Activated naive CD8-positive, alpha-beta T cell (primary cell): Measurements from ENCODE around the gene MAML3.

ENCODE experiments used
- H3K27ac Mint-ChIP-seq: one replicate; pipeline ENCODE4 v1.8.0; 2021; ENCODE audit warnings: mixed read lengths
- H3K27me3 Mint-ChIP-seq: one replicate; pipeline ENCODE4 v1.8.0; 2021; ENCODE audit warnings: mixed read lengths
- H3K36me3 Mint-ChIP-seq: one replicate; pipeline ENCODE4 v1.8.0; 2021; ENCODE audit warnings: mixed read lengths
- H3K4me1 Mint-ChIP-seq: one replicate; pipeline ENCODE4 v1.8.0; 2021; ENCODE audit warnings: low read depth, mixed read lengths
- H3K4me3 Mint-ChIP-seq: one replicate; pipeline ENCODE4 v1.8.0; 2021; ENCODE audit warnings: mild to moderate bottlenecking, mixed read lengths
- H3K9me3 Mint-ChIP-seq: one replicate; pipeline ENCODE4 v1.8.0; 2021; ENCODE audit warnings: low read depth, mixed read lengths

Gene MAML3

DNA sequence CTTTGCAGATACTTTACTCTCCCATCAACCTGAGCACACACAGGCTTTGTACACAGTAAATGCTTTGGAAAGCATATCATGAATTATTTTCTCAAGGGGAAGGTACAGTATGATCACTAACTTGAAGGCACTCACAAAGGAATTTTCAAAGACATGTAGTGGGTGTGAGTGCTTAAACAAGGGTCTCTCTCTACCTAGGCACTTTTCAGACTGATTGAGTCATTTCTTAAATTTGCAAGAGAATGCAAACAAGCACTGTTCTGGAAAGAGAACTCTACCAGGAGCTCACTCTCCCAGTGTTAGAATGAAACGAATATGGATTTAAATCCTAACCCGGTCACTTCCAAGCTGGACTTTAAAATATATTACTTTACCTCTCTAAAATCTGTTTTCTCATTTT lies 85.7 kb downstream of the MAML3 start:
- no peaks in the 10 kb centered on the region for H3K27me3 Mint-ChIP-seq
- no peak overlapping the region for H3K4me3 Mint-ChIP-seq
- H3K9me3 Mint-ChIP-seq, result no peaks in the 10 kb centered on the region
- no peak overlapping the region for H3K27ac Mint-ChIP-seq
- peaks cover under 1% of the 10 kb centered on the region for H3K36me3 Mint-ChIP-seq
- H3K4me1 Mint-ChIP-seq, result peaks cover 44% of the 10 kb centered on the region

DNA sequence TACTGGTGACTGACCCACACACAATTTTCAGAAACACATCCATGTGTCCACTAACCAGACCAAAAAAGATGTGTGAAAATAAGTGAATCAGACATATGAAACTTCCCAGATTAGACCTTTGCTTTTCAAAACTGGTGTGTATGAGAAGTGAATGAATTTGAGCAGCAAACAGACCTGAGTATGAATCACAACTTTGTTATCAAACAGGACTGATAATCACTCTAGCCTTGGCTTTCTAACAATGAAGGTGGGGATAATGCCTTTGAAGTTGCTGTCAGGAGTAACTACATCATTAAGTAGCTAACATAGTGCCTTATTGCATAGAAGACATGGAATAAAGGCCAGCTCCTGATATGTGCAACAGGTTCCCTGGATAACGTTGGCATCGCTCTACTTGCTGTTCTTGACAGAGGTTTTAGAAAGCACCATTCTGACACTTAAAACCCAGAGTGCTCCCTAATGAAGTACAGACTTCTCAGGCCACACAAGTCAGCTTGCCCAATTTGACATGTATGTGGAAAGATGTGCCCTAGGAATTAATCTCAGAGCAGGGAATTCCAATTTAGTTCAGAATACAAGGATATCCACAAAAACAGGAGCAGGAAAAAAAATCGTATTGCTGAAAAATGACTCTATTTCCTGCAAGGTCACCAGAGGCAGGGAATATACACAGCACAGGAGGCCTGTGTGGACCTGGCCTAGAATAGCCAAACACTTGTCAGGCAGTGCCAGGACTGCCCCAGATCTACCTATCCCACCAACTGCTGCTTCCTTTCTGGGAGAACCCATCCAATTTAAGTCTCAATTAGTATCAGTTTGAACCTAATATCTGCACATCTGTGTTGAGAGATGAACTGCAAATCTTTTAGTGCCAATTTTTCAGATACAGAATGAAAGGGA lies 87.7 kb downstream of the MAML3 start:
- H3K36me3 Mint-ChIP-seq, result no peaks in the 10 kb centered on the region
- H3K9me3 Mint-ChIP-seq, result no peaks in the 10 kb centered on the region
- H3K4me1 Mint-ChIP-seq, result peaks cover 35% of the 10 kb centered on the region
- no peak overlapping the region for H3K27ac Mint-ChIP-seq
- H3K4me3 Mint-ChIP-seq, result no peak overlapping the region
- no peaks in the 10 kb centered on the region for H3K27me3 Mint-ChIP-seq

DNA sequence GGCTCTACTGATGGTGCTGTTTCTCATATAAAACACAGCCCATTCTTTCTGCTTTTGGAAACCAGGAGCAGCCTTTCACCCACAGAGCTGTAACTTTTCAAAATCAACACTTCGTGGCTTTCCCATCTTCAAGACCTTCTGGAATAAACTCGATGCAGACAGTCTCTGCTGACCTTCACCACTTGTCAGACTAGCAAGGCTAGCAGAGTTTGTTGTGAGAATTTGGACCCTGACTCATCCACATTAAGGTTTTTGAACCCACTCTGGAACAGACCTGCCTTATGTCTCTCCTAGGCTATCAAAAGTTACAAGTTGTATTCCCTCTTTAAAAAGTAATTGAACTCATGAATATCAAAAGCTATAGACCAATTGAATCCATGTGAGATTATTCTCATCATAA lies 88.6 kb downstream of the MAML3 start:
- Mint-ChIP-seq H3K27me3 (no peaks in the 10 kb centered on the region), H3K4me1 (peaks cover 34% of the 10 kb centered on the region), H3K27ac (no peak overlapping the region), H3K4me3 (no peak overlapping the region), H3K36me3 (no peaks in the 10 kb centered on the region), H3K9me3 (no peaks in the 10 kb centered on the region)

DNA sequence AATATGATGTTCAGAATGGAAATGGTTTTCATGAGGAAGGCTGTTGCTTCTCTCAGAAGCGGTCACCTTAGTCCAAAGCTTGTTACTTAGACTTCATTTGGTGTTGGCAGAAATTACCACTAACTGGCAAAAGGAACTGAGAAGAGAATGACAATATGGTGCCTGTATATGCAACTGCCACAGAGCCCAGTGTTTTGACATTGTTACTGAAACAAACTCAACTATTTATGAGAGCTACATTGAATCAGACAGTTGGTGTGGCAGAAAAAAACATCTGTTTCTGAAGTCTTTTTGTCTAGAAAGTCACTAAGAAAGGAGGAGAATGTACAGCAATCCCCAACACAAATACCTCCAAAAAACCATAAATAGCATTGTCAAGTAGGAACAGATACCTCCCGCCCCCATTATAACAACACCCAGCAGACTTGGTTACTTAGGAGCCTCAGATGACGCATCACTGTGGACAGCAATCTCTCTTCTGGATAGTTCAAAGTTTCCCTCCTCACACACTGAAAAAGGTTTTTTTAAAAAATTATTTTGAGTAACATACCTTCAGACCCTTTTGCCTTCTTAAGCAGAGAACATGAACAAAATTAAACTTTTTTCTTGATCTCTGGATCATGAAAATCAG lies 92.2 kb downstream of the MAML3 start:
- Mint-ChIP-seq H3K9me3 (no peaks in the 10 kb centered on the region), H3K4me1 (peaks cover 35% of the 10 kb centered on the region), H3K4me3 (peak overlapping the region; percentile 25), H3K27me3 (peaks cover 2% of the 10 kb centered on the region), H3K27ac (peak overlapping the region; percentile 64), H3K36me3 (no peaks in the 10 kb centered on the region)

DNA sequence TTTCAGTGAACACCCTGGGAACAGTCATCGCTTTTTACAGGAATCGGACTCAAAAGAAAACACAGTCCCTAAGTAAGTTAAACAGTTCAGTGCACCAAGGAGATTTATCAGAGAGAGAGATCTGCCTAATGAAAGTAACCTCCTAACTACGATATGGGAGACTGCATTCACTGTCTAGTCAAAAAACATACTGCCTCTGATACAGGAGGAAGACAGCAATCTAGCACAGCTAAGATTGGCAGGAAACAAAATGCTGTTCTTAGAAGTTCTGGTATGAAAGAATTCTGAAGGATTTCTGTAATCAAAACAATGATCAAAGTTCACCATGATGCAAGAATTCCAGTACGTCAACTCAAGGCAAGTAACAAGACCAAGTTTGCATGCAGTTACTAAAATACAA lies 92.8 kb downstream of the MAML3 start:
- H3K4me1 Mint-ChIP-seq, result peaks cover 36% of the 10 kb centered on the region
- peak overlapping the region; percentile 72 for H3K27ac Mint-ChIP-seq
- peaks cover 2% of the 10 kb centered on the region for H3K27me3 Mint-ChIP-seq
- H3K36me3 Mint-ChIP-seq, result no peaks in the 10 kb centered on the region
- no peaks in the 10 kb centered on the region for H3K9me3 Mint-ChIP-seq
- H3K4me3 Mint-ChIP-seq, result peak overlapping the region; percentile 53

DNA sequence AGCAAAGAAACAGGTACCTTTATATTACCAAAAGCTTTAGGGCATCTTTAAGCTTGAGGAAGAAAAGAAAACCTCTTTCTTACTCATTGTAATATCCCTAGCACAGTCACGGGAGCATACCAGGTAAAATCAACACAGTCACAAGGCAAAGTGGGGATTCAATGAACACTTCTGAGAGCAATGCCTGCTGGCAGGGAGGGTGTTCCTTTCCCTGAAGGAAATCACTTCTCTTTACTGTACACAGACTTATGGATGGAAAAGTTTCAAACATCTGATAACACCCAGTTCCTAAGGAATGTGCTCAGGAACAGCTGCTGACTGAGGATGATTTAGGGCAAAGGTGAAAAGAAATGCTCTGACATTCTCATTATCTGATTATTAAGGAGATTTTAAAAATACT lies 94.8 kb downstream of the MAML3 start:
- Mint-ChIP-seq H3K27me3 (peaks cover 3% of the 10 kb centered on the region), H3K9me3 (no peaks in the 10 kb centered on the region), H3K27ac (no peak overlapping the region), H3K4me1 (peaks cover 50% of the 10 kb centered on the region), H3K36me3 (no peaks in the 10 kb centered on the region), H3K4me3 (no peak overlapping the region)

DNA sequence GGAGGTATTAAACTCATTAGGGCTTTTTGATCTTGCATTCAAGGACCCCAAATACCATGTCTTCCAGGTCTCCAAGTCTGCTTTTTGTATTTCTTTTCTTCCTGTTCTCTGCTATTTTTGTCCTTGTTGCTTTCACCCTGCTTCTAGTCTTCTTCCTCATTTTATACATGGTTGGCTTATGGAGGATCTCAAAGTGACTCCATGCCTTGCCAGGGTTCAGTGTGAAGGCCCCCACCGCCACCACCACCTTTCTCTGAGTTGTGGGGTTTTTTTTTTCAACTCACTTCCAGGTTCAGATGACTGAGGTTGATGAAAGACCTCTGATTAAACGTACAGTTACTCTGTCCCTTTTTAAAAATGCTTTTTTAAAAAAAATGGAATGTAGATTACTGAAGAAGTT lies 96.3 kb downstream of the MAML3 start:
- Mint-ChIP-seq H3K9me3 (no peaks in the 10 kb centered on the region), H3K27me3 (peaks cover 3% of the 10 kb centered on the region), H3K4me1 (peaks cover 61% of the 10 kb centered on the region), H3K27ac (peak overlapping the region; percentile 67), H3K36me3 (no peaks in the 10 kb centered on the region), H3K4me3 (no peak overlapping the region)

DNA sequence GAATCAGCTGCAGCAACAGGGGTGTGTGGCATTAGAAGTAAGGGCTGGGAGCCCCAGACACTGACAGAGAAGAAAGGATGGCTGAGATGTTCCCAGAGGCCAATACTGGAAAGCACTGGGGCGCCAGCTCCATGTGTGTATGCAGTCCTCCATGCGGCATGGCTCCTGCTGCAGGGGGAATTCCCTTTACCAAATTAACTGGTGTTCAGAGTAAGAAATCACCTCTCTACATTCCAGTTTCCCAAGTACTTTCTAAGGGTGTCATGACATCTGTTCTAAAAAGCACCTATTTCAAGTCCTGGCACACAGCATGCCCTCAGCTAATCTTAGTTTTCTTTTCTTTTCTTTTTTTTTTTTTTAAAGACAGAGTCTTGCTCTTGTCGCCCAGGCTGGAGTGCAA lies 98.0 kb downstream of the MAML3 start:
- no peaks in the 10 kb centered on the region for H3K36me3 Mint-ChIP-seq
- H3K4me1 Mint-ChIP-seq, result peaks cover 58% of the 10 kb centered on the region
- H3K27me3 Mint-ChIP-seq, result peaks cover 3% of the 10 kb centered on the region
- no peaks in the 10 kb centered on the region for H3K9me3 Mint-ChIP-seq
- no peak overlapping the region for H3K27ac Mint-ChIP-seq
- H3K4me3 Mint-ChIP-seq, result no peak overlapping the region

DNA sequence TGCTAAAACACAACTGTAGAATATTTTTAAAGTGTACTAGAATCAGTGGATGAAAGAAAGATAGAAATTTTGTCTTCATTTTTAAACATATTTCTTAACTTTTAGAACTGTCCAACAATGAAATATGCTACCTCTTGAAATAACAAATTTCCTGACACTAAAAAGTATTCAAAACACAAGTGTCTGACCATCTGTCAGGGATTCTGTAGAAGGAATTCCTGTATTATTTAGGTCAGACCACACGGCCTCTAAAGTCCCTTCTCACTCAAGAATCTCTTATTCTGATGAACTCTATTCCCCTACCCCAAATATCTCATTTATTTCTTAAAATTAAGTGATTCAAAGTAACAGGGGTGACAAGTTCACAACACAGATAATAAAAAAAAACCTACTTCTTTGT lies 99.1 kb downstream of the MAML3 start:
- Mint-ChIP-seq H3K27ac (peak overlapping the region; percentile 56), H3K4me3 (no peak overlapping the region), H3K36me3 (no peaks in the 10 kb centered on the region), H3K9me3 (no peaks in the 10 kb centered on the region), H3K4me1 (peaks cover 63% of the 10 kb centered on the region), H3K27me3 (peaks cover 3% of the 10 kb centered on the region)

DNA sequence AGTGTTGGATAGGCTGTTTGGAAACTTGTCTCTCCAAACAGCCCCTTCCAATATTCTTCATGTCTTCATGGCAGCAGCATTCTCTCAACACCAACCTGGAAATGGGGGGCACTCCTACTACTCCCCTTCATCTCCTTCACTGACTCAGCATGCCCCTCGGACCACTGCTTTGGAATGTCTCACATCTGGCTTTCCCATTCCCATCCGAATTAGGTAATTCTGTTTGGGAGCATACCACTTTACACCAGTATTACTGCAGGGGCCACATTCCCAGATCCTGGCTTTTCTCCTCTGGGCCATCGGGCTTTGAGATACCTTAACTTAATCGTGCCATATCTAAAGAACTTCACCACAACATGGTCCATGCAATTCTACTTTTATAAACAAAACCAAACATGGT lies 100.8 kb downstream of the MAML3 start:
- H3K9me3 Mint-ChIP-seq, result no peaks in the 10 kb centered on the region
- H3K27ac Mint-ChIP-seq, result no peak overlapping the region
- no peaks in the 10 kb centered on the region for H3K36me3 Mint-ChIP-seq
- peaks cover 72% of the 10 kb centered on the region for H3K4me1 Mint-ChIP-seq
- no peak overlapping the region for H3K4me3 Mint-ChIP-seq
- peaks cover 3% of the 10 kb centered on the region for H3K27me3 Mint-ChIP-seq

DNA sequence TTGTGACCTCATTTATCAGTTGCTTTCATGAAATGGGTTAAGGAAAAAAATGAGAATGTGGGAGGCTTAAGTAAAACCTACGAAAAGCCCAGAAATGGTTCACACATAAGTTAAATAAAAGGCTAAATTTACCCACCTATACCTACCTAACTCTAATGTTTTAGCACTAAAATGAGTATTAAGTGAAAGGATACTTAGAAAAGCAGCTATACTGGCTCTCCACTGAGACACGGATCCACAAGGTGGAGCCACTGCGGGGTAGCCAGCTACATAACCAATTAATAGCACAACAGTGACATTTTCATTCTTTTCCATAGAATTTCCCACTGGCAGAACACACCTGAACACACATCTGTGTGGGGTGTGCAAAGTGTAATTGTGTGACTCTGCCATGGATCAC lies 101.9 kb downstream of the MAML3 start:
- no peak overlapping the region for H3K4me3 Mint-ChIP-seq
- no peaks in the 10 kb centered on the region for H3K36me3 Mint-ChIP-seq
- H3K4me1 Mint-ChIP-seq, result peaks cover 67% of the 10 kb centered on the region
- H3K9me3 Mint-ChIP-seq, result no peaks in the 10 kb centered on the region
- H3K27ac Mint-ChIP-seq, result no peak overlapping the region
- H3K27me3 Mint-ChIP-seq, result peaks cover 3% of the 10 kb centered on the region

DNA sequence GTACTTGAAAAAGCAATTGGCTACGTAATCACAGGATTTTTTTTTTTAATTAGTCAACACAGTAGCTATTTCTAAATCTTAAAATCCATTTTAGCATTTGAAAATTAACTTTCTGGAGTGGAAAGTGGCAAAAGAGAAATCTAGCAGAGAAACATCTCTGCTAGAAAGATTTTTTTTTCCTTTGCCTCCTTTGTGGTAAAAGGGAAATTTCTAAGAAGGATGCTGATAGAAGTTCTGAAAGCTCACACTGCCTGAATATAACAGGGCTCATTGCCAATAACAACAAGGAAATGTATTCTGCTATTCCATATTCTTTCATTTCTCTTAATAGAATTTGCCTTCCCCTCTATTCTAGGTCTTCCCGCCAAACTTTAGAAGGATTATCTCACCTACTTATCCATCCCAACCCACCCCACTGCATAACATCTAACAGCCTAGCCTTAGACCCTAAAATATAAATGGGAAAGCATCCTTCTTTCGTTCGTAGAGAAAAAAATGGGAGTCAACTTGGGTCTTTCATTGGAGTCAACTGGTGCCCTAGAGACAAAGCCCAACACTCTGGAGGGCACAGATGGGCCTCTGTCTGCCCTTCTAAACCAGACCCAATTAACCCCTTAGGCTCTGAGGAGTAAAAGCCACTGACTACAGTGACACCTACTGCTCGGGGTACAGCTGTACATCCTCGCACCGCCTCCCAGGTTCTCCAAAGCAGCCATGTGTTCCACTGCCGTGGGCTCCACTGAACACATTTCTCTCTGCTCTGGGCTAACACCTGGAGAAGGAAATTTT lies 103.9 kb downstream of the MAML3 start:
- peak overlapping the region; percentile 89 for H3K27ac Mint-ChIP-seq
- H3K9me3 Mint-ChIP-seq, result no peaks in the 10 kb centered on the region
- peak overlapping the region; percentile 87 for H3K4me3 Mint-ChIP-seq
- no peaks in the 10 kb centered on the region for H3K27me3 Mint-ChIP-seq
- H3K4me1 Mint-ChIP-seq, result peaks cover 67% of the 10 kb centered on the region
- no peaks in the 10 kb centered on the region for H3K36me3 Mint-ChIP-seq

DNA sequence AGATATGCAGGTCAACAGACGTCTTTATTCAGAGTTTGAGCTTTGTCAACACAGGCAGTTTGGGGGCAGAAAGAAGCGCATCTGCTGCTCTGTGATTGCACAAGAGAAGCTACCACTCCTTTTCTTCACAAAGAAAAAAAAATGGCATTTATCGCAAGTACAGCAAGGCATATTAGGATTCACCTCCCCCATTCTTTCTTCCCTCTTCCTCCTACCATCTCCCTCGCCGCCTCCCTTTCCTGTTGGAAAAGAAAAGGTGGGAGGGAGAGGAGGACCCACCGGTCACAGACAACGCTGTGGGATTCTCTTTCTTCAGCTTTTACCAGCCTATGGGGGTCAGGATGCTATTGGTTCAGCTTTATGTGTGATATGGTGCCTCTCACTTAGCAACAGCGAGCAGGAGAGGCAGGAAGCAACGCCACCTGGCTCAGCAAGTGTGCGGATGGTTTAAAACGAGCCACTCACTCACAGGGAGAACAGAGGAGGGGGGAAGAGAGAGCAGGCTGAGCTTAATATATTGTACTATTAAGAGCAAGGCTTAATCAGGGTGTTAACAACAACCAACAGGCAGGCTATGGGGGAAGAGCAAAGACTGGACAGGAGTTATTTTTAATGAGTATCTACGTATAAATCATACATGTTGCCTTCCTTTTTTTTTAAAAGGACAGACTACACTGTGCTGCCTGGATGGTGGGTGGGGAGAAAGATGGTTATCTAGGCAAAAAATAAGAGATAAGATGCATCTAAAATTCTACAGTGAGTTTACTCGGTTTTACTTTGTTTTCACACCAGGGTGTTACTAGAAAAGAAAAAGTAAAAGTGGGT lies 104.7 kb downstream of the MAML3 start:
- peaks cover 59% of the 10 kb centered on the region for H3K4me1 Mint-ChIP-seq
- H3K27me3 Mint-ChIP-seq, result no peaks in the 10 kb centered on the region
- H3K36me3 Mint-ChIP-seq, result no peaks in the 10 kb centered on the region
- H3K27ac Mint-ChIP-seq, result peak overlapping the region; percentile 89
- H3K4me3 Mint-ChIP-seq, result peak overlapping the region; percentile 87
- no peaks in the 10 kb centered on the region for H3K9me3 Mint-ChIP-seq

DNA sequence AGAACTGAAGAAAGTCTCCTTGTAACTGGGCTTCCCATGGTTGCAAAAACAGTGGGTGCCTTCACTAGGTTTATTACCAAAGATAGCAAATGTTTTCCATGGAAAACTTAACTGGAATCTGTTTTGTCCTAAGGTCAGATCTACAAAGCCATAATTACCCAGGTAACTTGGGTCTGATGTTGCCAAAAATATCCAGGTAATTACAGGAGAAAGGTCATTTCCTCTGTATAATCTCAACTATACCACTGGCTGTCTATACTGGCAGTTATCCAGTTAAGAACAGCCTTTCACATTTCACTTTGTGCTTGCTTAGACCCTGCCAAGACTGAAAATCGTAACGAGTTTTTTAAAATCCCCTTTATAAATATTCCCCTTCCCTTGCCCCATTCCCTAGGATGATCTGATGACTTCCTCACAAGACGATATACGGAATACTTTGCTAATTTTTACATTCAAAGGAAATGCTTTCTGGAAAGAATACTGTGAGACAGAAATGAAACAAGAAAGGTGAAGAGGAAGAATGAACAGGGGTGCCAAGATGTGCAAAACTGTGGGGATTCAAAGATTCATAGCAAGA lies 105.5 kb downstream of the MAML3 start:
- Mint-ChIP-seq H3K4me3 (peak overlapping the region; percentile 87), H3K27me3 (no peaks in the 10 kb centered on the region), H3K36me3 (no peaks in the 10 kb centered on the region), H3K4me1 (peaks cover 56% of the 10 kb centered on the region), H3K9me3 (no peaks in the 10 kb centered on the region), H3K27ac (peak overlapping the region; percentile 61)
